DLD1 (cell line): ENCODE data around the gene PTTG2.

Source experiments
- in situ Hi-C: cut with HindIII; loops from 2 replicates; pipeline ENCODE4 v1.10.0; 2017; ENCODE audit warnings: low sequenced_read_pairs

The PTTG2 gene

DNA sequence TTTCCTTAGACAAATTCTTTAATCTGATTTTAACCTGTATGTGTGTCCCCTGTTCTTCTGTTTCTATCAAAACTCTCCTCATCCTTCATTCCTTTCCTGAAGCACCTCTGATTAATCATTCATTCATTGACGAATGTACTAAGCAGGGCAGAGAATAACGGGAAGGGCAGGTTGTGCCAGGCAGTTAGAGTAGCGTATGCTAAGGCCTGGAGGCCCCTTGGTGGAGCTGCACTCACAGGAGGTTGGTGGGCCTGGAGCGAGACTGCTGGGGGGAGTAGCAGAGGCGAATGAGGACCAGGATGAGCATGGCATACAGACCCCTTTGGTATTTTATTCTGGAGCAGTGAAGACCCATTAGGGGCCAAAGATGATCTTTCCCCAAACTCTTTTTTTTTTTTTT, 22.5 kb downstream of the PTTG2 start:
- in situ Hi-C loops = no loop called here

DNA sequence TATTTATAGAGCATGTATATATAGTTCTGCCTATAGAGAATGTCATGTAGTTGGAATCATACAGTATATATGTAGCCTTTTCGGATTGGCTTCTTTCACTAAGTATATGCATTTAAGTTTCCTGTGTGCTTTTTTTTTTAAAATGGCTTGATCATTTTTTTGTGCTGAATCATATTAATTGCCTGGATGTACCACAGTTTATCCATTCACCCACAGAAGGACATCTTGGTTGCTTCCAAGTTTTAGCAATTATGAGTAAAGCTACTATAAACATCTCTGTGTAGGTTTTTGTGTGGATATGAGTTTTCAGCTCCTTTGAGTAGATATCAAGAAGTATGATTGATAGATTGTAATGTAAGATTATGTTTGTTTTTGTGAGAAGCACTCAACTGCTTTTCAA, 23.8 kb downstream of the PTTG2 start:
- in situ Hi-C loops = no loop called here

DNA sequence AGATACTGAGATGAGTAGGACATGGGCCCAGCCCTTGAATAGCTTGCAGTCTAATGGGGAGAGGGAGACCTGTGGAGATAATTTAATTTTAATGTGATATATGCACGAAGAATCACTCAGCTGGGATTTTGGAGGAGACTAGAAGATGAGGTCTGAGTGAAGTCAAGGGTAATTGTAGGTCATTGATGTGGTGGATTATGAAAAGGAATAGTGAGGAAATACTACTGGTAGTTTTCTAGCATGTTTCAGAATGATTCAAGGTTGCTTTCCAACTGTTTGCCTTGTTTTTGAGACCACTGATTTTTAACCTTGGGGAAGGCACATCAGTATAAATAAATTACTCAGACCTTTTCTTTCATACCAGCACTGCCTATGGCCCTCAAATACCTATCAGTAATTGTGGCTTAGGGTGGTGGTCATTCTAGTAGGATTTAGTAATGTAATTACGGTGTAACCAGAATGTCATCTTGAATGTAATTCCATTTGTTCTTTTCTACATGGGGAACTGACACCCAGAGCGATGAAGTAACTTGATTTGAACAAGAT, 25.6 kb downstream of the PTTG2 start:
- in situ Hi-C loops = no loop called here

DNA sequence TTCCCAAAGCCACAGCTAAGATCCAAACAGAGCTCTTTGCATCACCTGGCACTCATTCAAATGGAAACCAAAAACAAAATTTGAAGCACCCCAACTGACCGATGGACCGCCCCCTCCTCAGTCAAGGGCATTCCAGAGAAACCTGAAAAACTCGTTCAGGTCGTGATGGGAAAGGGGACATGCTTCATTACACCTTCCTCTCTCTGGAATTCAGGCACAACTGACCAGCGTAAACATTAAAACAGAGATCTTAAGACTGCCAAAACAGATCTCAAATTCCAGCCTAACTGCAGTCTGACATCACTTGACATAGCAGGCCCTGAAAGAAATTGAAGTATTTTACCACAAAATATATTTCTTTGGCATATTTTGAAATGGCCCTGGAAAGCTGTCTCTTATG, 28.5 kb downstream of the PTTG2 start:
- in situ Hi-C loops = no loop called here

DNA sequence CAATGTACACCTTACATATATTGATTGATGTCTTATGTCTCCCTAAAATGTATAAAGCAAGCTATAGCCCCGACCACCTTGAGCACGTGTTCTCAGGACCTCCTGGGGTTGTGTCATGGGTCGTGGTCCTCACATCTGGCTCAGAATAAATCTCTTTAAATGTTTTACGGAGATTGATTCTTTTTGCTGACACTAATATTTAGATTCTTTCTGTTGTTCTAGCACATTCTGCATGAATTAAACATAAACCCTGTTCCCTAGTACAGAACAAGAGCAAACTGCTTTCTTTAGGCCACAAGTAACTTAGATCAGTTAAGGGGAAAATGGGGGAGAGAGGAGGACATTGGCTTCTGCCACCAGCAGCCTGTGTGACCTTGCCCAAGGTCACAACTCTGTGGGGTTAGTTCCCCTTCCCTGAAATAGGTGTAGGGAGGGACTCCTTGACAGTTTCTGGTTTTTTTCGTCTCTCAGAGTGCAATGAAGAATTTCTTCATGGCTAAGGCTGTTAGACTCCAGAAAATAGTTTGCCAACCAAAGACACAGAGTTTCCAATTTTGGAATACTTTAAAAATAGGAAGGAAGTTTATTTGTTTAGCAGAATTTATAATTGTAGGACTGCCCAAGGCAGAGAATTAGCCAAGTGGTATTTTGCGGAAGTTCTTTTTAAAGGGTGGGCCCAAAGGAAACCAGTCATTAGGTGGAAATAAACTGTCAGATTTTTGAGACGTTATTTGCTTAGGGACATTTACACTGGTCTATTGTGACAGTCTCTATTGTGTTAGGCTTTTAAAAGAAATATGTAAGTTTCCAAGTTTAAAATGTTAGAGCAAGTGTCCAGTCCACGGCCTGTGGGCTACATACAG, 29.4 kb downstream of the PTTG2 start:
- in situ Hi-C loops = no loop called here

DNA sequence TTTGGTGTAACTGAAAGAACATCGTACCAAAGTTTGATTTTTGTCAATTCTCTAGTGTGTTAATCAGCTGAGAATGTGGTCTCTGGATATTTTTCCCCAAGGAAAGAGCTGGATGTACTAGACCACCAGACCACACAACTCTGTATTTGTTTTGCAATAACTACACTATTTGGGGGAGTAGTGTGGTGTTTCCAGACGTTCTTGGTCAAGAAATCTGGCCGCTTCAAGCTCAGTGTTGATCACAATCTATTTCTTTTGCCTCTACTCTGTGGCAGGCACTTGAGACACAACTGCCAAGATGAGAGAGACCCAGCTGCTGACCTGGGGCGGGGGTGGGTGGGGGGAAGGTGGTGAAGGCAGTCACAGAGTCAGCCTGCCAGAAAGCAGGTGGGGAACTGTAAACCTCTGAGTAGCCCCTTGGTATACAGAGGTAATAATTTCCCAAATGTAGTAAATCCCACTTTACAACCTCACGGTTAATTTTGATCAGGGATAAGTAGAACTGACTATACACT, 30.6 kb downstream of the PTTG2 start:
- in situ Hi-C loops = no loop called here

DNA sequence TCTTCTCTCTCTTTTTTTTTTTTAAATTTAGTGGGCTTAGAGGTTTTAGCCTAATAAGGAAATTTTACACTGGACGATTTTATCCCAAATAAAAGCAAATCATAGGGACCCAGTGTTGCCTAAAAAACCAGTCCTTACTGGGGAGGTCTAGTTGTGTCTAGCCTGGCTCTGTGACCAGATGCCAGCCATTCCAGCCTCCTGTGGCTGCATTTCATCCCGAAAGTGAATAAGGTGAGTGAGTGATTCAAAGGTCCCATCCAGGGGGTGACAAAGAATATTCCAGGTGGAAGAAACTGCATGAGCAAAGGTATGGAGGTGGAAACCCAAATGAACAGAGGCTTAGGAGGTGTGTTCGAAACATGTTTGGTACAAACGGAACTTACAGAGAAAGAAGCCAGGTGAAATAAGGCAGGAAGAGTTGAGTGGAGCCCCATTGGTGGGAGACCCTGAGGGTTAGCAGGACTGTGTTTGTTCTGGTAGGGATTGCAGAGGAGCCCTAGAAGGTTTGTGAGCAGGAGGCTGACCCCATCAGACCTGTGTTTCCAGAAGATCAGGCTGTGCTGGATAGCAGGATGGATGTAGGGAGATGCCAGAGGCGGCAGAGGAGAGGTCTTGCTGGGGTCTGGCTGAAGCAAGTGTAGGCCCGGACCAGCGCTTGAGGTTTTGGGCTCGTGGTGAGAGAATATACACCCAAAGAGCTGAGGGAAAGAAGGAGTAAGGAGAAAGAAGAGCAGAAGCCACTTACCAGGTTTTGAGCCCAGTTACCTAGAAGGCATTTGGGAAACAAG, 31.6 kb downstream of the PTTG2 start:
- in situ Hi-C loops = no loop called here

DNA sequence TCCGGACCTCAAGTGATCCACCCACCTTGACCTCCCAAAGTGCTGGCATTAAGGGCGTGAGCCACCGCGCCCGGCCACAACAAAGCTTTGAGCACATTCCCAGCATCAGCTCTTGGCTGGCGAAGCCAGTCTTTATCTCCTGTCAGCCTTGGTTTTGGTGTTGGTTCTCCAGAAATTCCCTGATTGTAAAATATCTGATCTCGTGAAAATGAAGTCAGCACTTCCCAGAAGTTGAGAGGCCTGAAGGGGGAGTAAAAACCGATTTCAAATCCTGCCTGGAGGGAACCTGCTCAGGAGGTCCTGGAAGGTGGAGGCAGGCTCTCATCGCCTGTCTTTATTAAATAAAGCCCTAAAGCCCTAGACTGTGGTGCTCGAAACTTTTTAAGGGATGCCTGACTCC, 33.6 kb downstream of the PTTG2 start:
- in situ Hi-C loops = no loop called here

DNA sequence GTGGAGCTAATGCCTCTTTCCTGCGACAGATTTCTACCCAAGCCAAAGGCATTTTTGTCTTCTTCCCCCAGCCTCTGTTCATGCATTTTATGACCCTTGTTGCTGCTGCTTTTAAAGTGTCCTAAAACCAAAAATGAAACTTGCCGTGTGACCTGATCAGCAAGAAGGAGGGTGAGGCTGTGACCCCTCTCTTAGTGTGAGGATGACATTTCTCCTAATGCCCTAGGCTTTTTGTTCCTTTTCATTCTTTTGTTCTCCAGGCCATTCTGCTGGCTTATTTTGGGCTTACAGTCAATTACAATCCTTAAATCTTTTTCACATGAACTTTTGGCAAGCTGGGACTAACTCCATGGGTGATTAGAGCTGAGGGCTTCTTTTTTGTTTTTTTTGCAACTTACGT, 34.4 kb downstream of the PTTG2 start:
- in situ Hi-C loops = no loop called here

DNA sequence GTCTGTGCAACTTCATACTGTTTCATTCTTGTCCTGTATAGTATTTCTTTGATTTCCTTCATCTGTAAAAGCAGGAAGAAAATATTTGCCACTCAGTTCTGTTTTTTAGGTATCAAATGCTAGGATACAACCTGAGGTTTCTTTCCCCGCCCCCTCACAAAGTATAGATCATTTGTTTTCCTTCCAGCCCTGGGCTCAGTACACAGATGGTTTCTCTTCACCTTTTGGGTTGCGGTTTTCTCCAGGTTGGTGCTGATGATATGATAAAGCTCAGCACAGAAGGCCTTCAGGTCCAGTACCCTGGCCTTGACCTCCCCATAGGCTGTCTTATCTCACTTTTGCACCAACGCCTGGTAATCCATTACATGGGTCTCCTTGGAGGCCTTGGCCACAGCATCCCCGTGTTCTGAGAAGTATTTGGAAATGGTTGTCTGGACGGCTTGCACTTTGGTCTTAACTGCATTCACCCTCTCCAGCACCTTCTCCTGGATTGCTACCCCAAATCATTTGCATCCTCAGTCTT, 35.2 kb downstream of the PTTG2 start:
- in situ Hi-C loops = no loop called here

DNA sequence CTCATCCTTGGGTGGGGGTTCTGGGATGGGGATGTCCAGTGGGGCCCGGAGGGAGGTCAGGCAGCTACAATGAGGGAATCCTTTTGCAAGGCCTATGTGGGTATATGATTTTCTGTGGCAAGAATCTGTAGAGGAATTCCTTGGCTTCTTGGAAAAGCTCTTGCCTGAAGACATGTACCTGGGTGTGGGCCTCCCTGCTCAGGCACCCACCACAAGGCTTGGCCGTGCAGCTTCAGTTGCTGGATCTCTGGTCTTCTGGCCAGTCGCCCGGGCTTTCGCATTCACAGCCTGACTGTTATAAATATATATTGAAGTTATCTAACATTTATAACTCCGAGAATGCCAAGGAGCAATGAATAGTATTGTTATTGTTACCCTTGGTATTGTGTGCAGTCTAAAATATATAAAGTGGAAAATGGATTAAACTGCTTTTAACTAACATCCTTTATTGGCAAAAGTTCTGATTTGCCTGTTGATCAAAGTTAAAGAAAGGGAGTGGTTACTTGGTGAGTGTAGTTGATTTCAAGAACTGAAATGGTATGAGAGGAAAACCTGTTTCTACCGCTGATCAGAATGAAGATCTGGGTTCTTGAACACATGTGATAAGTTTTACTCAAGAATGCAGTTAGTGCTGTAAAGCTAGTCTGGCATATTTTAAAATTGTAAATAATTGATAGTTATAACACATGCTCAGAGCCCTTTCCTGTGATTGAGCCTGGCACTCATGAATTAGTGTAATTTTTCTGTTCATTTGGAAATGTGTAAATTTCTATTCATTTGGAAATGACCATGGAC, 36.0 kb downstream of the PTTG2 start:
- in situ Hi-C loops = no loop called here

DNA sequence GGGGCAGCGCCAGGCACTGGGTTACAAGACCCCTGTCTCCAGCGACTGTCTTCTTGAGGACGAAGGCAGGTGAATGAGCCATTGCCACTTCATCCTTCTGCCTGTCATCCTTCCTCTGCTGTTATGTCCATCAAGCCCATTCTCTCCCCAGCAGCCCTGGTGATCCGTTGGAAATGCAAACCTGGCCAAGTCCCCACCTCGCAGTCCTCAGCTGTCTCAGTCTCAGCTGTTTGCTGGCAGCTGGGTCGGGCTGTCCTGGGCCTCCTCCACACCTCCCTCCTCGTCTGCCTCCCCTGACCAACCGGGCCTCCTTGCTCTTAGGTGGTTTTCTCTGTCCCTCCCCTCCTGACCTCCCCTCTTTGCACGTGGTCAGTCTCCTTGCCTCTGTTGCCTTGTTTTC, 38.0 kb downstream of the PTTG2 start:
- in situ Hi-C loops = no loop called here

DNA sequence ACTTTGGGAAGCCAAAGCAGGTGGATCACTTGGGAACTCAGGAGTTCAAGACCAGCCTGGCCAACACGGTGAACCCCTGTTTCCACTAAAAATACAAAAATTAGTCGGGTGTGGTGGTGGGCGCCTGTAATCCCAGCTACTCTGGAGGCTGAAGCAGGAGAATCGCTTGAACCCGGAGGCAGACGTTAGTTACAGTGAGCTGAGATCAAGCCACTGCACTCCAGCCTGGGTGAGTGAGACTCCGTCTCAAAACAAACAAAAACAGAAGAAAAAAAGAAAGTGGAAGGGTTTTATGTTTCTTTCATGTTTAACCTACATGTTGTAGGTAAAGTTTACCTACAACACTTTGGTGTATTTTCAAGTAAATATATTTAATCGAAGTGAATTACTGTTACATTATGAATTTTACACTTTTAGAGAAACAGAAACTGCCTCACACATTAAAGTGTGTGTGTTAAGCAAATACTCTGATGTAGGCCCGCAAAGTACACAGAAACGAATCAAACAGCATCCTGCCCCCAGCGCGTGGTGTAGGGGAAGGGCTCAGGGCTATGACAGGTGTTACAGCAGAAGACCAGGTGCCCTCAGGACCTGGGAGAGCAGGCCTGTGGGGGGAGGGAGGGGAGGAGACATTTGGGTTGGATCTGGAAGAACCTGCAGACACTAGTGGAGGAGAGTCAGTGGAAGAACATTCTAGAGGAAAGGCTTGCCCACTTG, 39.0 kb downstream of the PTTG2 start:
- in situ Hi-C loops = no loop called here

DNA sequence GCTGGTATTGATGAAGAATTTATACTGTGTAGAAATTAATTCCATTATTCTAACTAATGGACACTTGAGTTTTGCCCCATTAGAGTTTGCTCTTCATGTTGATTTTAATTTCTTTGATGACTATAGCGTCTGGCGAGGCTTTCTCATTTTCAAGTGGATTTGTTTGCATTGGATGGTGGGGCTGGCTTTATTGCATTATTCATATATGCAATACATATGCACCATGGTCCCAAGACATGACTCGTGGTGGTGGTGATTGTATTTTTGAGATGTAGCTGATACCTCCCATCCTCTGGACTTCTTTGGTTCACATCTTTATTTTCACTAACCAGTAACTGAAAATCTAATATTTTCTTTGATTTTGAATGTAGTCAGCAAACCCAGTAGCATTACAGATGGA, 39.8 kb downstream of the PTTG2 start:
- in situ Hi-C loops = no loop called here

DNA sequence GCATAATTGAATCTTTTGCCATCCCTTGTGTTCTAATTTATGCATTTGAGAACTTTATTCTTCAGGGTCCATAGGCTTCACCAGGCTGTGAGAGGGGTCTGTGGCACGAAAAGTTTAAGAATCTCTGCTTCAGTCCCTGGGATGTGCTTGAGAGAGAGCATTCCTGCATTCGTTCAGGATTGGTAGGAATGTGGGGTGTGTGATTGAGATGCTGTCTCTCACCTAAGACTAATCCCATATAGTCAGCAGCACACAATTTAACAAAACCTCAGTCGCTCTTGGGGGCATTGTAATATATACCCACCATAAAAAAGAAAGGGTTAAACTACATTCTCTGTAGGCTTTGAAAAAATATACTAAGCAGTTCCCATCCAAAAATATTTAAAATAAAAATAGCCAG, 41.7 kb downstream of the PTTG2 start:
- in situ Hi-C loops = no loop called here

DNA sequence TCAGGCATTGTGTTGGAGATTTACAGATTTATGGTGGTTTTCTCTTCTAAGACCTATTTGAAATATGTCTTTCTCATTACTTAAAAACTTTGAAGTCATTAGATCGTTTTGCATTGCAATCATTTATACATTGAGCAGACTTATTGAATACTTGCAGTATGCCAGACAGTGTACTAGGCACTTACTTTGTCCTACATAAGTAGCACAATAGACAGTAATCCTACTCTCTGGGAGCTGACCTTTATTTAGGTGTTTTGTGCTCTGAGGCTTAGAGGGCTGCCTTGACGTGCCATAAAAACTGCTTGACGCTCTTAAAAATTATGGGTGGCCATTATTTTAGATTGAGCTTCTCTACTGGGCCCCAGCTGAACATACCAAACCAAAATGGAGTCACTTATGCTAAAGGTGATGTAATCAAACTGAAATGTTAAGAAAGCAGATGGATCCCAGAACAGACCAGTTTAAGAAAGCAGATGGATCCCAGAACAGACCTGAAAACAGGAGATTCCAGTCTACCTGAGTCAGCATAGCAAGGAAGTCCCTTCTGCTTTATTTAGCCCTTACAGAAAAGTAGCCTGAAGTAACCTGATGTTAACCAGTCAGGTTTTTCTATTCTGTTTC, 42.4 kb downstream of the PTTG2 start:
- in situ Hi-C loops = no loop called here

DNA sequence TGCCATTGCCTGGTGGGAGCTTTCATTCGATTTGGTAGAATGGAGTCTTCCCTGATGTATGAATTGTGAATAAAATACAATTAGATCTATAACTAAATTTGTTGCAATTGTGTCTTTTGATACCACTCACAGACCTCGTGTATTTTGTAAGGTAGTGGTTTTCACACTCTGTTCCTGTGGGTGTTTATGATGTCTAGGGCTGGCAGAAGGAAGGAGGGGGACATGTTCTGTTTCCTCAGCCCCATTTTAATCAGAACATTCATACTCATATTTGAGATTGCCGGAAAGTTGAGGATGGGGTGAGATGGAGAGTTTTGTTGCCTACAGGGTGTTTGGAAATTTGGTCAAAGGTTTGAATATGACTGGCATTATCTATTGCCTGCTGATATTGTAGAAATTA, 42.9 kb downstream of the PTTG2 start:
- in situ Hi-C loops = no loop called here

DNA sequence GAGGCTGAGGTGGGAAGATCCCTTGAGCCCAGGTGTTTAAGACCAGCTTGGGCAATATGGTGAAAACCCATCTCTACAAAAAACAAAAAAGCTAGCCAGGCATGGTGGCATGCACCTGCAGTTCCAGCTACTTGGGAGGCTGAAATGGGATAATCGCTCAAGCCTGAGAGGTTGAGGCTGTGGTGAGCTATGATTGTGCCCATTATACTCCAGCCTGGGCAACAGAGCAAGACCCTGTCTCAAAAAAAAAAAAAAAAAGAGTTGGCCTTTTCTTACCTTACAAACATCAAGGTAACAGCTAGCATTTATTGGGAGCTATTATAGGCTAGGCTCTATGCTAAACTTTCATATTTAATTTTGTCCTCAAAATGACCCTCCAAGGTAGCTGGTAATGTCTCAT, 43.4 kb downstream of the PTTG2 start:
- in situ Hi-C loops = no loop called here

DNA sequence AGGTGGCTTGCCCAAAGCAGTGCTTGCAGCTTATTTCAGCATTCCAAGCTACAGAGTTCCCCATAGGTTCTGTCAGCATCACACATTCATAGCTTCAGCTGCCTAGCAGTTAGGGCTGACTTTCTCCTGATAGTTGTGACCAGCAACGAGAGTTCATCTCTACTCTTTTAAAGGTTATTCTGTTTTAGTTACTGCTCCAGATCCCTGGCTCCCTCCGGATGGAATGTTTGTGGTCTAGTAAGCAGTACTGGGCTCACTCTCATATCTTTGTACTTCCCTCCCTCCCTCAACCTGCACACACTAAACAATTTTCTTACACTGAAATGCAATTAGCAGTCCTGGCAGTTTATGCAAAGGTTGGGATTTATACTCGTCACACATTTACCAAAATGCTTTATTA, 43.9 kb downstream of the PTTG2 start:
- in situ Hi-C loops = no loop called here

DNA sequence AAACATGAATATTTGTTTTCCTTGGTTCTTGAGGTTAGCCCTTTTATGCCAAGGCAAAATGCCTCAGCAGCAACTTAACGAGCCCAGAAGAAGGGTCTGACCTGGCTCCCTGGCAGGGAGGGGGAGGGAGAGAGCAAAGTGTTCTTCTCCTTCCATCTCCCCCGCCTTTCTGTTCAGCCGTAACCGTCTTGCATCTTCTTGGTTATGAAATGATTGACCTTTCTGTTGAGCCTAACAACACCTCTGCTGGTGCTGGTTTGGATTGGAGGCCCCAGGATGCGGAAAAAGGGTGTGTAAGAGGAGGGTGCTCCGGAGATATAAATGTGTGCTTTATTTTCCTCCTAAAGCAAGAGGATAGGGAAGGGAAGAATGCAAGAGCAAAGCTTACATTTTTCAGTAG, 44.7 kb downstream of the PTTG2 start:
- in situ Hi-C loops = no loop called here
